GM18861 (cell line): ENCODE data around the gene OCA2.

ENCODE experiments used
- ATAC-seq: cut with Tn5 transposase; IDR thresholded peaks from one replicate; pipeline ENCODE4 v1.9.1; 2021; ENCODE audit not compliant: unreplicated experiment

The OCA2 gene

DNA sequence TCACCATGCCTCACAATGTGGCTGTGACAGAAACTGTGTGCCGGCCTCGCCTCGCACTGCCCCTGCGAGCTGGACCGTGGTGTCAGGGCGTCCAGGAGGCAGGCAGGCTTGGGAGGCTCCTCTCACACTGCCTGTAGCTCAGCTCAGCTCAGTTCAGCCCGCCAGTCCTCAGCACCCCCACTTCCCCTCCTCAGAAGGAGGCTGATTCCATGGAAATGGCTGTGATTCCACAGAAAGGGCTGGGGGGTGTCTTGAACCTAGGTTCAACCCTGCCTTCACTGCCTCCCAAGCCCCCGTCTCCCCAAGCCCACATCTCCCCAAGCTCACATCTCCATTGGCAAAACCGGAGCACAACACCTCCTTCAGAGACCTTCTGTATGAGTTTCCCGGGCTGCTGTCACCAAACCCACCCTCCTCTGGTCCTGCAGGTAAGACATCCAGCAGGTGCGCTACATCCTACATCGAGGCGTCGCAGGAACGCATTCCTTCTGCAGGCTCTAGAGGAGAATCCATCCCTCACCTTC lies 94.0 kb downstream of the OCA2 start:
- ATAC-seq: no peak

DNA sequence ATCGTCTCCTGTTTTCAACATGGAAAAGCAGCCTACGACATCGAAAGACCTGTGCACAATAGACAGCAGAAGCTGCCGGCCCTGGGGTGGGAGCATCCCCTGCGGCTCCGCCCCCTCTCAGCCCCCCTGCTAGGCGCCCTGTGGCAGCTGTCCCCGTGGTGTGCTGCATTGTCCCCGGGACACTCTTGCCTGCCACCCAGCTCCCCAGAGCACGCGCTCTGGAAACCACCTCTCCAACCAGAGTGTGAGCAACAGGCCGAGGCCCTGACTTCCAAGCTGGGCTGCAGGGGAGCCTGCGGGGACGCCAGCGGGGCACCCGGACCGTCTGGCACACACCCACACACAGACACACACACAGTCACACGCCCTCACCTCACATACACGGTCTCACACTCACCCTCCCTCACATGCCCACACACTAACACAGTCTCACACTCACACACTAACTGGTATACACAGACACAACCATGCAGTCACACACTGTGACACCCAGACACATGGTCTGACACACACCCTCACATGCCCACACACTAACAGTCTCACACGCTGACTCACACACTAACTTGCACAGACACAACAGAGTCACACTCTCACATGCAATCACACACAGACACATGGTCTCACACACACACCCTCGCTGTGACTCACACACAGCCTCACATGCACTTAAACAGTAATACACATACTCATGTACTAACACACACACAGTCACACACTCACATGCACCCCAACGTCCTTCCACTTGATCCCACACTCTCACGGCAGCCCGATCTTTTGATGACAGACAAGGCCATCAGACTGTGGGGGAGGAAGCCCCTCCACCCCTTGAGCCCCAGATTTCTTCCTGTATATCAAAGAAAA lies 94.7 kb downstream of the OCA2 start:
- no peak for ATAC-seq

DNA sequence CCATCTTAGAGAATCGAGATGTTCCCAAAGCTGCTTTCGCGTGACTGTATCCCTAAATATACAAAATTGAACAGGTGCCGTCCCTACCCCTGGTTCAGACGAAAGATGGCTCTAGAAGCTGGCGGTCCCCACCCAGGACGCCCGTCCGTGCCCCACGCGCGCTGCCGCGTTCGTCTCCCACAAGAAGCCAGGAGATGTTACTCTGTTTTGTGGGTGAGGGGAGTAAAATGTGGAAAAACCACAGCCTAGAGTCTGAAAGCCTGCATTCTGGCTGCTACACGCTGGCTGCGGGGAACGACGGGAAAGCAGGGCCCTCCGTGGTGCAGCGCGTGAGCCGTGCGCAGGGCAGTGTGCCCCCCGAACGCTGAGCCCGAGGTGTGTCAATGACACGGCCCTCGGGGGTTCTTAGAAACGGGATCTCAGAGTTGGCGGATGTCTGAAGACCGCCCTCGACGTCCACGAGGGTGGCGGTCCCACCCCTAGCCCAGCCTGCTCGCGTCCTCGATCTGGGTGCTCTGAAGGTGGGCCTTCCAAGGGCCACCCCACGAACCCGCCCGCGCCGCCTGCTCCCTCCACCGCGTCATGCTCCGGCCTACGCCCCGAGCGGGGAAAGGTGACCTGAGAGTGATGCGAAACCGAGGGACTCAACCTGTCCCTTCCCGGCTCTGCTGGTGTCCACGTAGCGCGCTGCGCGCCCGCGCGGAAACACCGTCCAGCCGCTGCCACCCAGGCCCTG lies 95.6 kb downstream of the OCA2 start:
- ATAC-seq: no peak

DNA sequence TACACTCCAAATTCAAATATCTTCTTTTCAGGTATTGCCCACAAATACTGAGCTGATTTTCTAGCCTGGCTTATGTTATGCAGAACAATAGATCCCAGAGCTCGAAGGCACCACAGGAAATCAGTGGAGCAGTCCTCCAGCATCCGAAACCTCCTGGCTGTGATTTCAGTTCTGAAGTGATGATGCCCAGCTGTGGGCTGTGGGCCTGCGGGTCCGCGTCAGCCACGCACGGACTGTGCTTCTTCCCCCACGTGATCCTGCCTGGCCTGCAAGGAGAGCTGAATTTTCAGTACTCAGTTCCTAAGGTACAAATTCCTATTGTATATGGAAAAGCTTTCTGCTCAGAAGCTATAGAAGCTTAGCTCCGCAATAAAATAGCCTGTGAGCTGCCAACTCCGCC lies 96.2 kb downstream of the OCA2 start:
- ATAC-seq: no peak

DNA sequence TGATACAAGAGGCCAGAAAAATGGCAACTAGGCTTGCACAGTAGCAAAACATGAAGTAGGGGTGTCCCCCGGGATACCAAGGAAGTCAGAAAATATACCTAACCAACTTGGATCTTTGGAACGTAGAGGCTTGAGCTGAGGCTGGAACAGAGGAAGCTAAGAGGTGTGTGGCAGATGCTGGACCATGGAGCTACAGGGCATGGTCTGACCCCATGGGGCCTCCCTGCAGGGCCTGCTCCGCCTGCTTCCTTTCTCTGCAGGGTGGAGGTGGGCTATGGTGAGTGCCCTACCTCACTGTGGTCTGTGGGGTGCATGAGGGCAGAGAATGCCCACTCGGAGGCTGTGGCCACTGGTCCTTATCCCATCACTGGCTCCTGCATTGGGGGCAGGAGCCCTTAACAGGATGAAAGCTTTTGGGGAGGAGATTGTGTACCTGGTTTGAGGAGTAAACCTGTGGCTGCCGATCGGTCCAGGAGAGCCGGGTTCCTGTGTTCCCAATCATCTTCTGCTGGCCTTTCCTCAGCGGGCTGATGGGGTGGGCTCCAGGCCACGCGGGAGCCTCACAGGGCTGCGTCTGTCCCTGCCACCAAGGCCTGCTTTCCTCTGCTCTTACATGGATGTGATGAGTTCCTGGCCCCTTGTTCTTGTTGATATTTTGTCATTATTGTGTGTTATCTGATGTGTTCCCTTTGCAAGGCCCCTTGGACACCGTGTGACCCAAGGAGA lies 96.8 kb downstream of the OCA2 start:
- ATAC-seq: no peak

DNA sequence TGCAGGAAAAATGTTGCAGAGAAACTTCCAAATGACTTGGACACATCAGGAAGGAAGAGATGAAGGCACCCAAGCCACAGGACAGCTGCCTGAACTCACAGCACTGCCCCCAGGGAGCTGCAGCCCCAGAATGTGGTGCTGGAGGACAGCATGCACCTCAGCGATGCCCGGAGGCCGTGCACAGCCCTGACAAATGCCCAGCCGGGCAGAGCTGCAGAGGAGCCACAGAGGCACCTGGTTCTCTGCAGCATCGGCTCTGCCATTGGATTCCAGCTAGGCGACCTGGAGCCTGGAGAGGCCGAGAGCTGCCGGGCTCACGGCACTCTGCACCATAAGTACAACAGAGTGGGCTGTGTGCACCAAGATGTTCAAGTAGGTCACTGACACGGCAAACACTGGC lies 97.5 kb downstream of the OCA2 start:
- no peak for ATAC-seq

DNA sequence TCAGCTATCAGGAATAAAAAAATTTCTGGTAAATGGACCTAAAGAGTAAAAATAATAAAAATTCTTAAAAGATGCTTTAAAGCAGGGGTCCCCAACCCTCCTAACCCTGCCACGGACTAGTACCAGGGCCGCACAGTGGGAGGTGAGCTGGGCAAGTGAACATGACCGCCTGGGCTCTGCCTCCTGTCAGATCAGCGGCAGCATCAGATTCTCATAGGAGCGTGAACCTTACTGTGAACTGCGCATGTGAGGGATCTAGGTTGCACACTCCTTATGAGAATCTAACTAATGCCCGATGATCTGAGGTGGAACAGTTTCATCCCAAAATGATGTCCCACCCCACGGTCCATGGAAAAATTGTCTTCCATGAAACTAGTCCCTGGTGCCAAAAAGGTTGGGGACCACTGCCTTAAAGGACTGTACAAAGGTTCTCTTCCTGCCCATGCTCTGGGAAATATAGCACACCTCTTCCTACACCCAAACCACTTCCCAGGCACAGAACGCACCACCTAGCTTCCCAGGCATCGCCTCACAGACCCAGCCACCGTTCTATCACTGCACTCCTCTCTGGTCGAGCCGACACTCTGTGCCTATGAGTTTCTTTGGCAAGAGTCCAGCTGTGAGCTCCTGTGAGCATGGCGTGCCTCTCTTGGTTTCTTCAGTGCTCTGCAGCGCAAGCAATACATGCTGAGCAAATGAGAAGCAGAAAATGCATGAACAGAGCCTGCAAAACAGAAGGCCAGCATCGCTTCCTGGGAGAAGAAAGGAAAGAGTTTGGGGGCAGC lies 104.9 kb downstream of the OCA2 start:
- ATAC-seq: no peak

DNA sequence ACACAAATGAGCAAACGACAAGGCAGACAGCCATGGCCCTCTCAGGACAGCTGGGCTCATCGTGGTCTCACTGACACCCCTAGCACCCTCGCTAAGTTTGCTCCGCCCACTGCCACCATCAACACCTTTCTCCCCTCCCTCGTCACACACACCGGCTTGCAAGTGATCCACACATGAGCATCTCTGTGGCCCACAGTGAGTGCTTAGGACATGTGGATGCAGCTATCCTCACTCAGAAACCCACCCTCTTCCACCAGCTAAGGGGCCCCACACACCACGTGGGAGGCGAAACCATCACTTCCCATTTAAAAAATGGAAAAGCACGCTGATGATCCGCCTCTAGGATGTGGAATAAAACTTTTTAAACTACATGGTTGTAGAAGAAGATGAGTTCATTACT lies 105.6 kb downstream of the OCA2 start:
- no peak for ATAC-seq

DNA sequence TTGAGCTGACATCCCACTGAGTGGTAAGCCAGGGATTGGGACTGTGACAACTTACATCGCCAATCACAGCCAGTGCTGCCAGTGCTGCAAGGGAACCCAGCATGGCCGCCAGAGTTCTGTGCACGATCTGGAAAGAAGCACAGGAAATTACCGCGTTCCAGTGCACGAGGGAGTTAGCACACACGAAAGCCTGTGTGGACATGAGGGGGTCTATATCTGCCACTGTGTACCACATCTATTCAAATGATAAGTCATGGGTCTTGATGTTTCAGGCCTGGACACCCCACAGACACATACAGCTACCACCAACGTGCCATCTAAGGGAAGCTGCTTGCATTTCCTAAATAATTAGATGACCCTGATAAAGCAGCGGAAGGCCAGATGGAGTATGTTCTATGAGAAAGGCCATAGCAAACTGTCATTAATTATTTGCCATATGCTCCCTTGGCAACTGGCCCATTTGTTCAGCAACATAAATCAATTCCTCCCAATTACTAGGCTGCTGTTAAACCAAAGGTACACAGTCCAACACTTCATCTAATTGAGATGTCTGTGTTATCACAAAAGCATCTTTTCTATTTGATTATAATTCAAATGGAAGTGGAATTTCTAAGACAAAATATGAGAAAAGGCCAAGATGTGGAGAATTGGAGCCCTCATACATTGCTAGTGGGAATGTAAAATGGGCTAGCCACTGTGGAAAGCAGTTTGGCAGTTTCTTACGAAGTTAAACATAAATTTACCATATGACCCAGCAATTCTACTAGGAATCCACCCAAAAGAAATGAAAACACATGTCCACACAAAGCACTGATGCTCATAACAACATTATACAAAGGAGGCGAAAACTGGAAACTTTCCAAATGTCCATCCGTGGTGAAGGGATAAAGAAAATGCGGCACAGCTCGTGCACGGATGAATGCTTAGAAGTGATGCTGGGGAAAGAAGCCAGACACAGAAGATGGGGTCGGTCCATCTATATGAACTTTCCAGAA lies 108.3 kb downstream of the OCA2 start:
- no peak for ATAC-seq

DNA sequence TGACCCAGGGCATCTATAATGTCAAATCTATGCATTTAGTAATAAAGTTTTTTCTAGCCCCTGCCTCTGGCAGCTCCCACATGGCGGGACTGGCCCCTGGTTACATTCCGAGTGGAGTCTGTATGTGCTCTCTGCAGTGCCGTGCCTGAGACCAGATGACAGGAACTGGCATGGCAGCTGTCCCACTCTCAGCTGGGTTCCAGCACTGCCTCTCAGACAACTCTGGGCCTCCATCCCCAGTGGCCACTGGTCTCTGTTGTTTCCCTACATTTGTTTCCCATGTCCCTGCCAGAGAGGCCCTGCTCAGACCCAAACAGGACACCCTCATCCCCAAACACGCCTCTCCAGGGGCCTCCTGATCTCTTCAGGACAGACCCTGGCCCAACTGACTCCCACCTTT lies 109.3 kb downstream of the OCA2 start:
- ATAC-seq: no peak

DNA sequence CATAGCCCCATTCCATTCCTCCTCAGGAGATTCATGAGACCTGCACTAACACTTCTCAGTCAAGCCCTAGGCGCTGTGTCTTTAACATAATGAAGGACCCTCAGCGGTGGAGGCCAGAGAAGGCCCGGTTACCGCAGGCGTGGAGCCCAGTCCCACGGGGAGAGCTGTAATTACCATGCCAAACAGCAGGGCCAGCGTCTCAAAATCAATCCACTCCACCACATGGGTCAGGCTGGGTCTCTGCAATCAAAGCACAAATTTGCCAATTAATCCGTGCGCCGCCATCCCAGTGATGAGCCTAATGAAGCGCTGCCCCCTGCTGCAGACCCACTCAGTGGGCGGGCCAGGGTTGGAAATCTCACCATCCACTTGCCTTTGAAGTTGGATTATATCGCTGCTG lies 109.7 kb downstream of the OCA2 start:
- ATAC-seq: no peak

DNA sequence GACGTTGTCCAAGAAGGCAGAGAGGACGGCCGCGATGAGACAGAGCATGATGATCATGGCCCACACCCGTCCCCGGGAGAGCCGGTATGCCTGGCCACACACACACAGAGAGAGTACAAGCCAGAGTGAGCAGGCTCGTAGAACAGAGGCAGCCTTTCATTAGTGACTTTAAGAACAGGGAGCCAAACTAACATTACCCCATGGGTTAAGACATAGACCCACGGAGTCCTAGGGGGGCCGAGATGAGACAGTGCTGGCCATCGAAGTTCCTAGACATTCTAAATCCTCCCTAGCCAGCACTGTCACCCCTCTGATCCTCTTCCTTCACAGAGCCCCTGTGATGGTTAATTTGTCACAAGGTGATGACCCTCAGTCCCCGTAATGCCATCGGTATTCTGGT lies 114.0 kb downstream of the OCA2 start:
- ATAC-seq: no peak

DNA sequence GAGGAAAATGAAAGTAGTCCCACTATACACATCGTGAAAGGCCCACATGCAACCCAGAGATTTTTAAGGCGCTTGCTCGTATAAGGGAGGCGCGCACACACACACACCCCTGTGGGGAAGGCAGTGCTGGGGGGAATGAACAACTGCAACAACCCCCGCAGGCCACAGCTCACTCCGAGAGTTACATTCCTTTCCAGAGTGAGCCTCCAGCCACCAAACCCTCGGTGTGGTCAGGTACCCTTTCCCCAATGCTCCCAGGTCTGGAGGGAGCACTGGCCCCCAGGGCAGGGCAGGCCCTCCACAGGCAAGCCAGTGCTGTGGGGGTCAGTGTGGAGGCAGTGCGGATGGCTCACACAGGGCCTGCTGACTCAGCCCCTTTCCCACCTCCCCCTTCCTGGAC lies 115.6 kb downstream of the OCA2 start:
- no peak for ATAC-seq

DNA sequence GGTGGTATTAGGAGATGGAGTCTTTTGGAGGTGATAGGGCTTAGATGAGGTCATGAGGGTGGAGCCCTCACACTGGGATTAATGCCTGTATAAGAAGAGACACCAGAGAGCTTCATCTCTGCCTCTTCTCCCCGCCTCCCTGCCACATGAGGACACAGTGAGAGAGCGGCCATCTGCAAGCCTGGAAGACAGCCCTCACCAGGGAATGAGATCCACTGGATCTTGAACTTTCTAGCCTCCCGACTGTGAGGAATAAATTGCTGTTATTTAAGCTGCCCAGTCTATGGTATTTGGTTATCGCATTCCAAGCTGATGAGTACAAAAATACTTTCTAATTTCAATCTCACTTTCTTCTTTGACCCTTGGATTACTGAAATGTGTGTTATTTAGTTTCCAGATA lies 121.4 kb downstream of the OCA2 start:
- ATAC-seq: no peak

DNA sequence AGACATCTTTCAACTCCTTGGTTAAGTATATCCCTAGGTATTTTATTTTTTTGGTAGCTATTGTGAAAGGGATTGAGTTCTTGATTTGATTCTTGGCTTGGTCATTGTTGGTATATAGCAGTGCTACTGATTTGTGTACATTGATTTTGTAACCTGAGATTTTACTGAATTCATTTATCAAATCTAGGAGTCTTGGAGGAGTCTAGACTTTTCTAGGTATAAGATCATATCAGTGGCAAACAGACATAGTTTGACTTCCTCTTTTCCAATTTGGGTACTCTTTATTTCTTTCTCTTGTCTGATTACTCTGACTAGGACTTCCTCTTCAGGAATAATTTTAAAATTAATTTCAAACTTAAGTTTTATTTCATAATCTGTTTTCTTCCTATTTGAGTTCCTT lies 125.2 kb downstream of the OCA2 start:
- no peak for ATAC-seq

DNA sequence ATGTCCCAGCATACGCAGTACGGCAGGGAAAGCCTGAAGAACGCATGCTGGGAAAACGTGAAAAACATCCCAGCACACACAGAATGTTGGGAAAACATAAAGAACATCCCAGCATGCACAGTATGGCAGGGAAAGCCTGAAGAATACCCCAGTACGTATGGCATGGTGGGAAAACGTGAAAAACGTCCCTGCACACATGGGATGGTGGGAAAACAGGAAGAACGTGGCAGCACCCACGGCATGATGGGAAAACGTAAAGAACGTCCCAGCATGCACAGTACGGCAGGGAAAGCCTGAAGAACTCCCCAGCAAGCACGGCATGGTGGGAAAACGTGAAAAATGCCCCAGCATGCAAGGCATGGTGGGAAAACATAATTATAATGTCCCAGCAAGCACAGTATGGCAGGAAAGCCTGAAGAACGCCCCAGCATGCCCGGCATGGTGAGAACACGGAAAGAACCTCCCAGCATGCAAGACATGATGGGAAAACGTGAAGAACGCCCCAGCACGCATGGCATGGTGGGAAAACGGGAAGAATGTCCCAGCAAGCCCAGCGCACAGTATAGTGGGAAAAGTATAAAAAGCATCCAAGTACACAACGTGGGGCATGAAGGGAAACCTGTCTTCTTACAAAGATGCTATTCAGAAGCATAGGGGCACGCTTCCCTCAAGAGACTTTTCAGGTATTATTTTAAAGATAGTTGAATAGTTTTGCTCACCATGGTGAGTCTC lies 128.3 kb downstream of the OCA2 start:
- no peak for ATAC-seq

DNA sequence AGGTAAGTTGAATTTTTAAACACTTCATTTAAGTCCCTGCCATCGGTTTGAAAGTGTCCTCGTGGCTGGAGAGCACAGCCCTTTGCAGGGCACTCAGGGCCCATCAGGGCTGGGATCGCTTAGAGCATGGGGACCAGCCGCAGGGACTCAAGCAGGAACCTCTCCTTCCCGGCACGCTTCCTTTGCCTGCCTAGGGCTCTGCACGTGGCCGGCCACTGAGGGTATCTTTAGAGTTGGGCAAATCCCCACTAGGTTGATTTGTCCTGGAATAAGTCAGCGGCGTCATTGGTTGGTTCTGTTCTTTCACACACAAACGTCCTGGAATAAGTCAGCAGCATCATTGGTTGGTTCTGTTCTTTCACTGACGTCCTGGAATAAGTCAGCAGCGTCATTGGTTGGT lies 131.6 kb downstream of the OCA2 start:
- no peak for ATAC-seq

DNA sequence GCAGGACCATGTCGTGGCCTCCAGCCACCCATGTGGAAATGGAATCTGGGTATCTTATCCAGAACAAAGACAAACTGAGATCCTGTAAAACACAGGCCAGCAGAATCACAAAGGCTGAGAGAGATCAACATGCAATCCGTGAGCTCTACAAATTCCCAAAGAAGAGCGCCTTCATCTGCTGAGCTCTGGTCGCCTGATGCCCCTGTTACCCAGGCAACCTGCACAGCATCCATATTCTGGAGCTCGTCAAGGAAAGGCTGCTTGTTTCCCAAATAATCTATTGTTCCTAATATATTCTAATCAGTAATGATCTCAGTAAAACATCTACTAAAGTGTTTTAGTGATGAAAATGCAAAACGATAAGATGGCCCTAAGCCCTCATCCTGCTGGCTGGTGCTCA lies 133.6 kb downstream of the OCA2 start:
- no peak for ATAC-seq

DNA sequence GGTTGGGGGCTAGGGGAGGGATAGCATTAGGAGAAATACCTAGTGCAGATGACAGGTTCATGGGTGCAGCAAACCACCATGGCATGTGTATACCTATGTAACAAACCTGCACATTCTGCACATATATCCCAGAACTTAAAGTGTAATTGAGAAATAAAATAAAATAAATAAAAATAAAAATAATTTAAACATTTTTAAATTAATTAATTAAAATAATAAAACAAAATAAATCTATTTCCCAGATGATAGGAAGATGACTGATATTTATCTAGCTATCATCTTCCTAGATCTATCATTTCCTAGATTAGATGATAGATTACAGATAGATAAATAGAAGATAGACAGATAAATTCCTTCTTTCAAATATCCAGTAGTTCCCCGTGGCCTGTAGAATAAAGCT lies 137.3 kb downstream of the OCA2 start:
- no peak for ATAC-seq
